ENCODE data around the gene MRM2. TPM values are rescaled to one million over a fixed set of nuclear protein-coding genes. Genes with fewer than 3 reads are reported as not detected.

The MRM2 gene
- polyA plus RNA-seq, 3 donors: 36.9 to 41.3 (median 40.2) TPM

GRCh38 chr7:2209146-2209960 is 32.7 kb downstream of the MRM2 start:
- no peak for DNase-seq (ENCODE audit: low read depth in 3 of 3, low spot score in 2 of 3)

- DNase-seq (ENCODE audit: low read depth in 3 of 3, low spot score in 2 of 3): no peak
These were observed 33.3 kb downstream of the MRM2 start for GRCh38 chr7:2208712-2209111.

- DNase-seq (ENCODE audit: low read depth in 3 of 3, low spot score in 2 of 3): no peak
These were observed 36.8 kb downstream of the MRM2 start for GRCh38 chr7:2205036-2205780.

GRCh38 chr7:2204446-2204845 is 37.6 kb downstream of the MRM2 start:
- no peak for DNase-seq (ENCODE audit: low read depth in 3 of 3, low spot score in 2 of 3)

- DNase-seq (ENCODE audit: low read depth in 3 of 3, low spot score in 2 of 3): no peak
These were observed 38.2 kb downstream of the MRM2 start for GRCh38 chr7:2203766-2204300.

- DNase-seq (ENCODE audit: low read depth in 3 of 3, low spot score in 2 of 3): no peak
These were observed 38.9 kb downstream of the MRM2 start for GRCh38 chr7:2202901-2203765.

- DNase-seq (ENCODE audit: low read depth in 3 of 3, low spot score in 2 of 3): no peak
These were observed 39.6 kb downstream of the MRM2 start for GRCh38 chr7:2202361-2202761.

- DNase-seq (ENCODE audit: low read depth in 3 of 3, low spot score in 2 of 3): no peak
These were observed 40.2 kb downstream of the MRM2 start for GRCh38 chr7:2201686-2202360.

- DNase-seq (ENCODE audit: low read depth in 3 of 3, low spot score in 2 of 3): no peak
These were observed 40.9 kb downstream of the MRM2 start for GRCh38 chr7:2201128-2201527.

GRCh38 chr7:2200584-2200980 is 41.4 kb downstream of the MRM2 start:
- DNase-seq (ENCODE audit: low read depth in 3 of 3, low spot score in 2 of 3): no peak

GRCh38 chr7:2199956-2200583 is 41.9 kb downstream of the MRM2 start:
- no peak for DNase-seq (ENCODE audit: low read depth in 3 of 3, low spot score in 2 of 3)

GRCh38 chr7:2199528-2199927 is 42.5 kb downstream of the MRM2 start:
- no peak for DNase-seq (ENCODE audit: low read depth in 3 of 3, low spot score in 2 of 3)

- DNase-seq (ENCODE audit: low read depth in 3 of 3, low spot score in 2 of 3): no peak
These were observed 43.2 kb downstream of the MRM2 start for GRCh38 chr7:2198760-2199159.

GRCh38 chr7:2198206-2198605 is 43.8 kb downstream of the MRM2 start:
- DNase-seq (ENCODE audit: low read depth in 3 of 3, low spot score in 2 of 3): no peak

GRCh38 chr7:2197436-2198155 is 44.4 kb downstream of the MRM2 start:
- DNase-seq (ENCODE audit: low read depth in 3 of 3, low spot score in 2 of 3): no peak

- DNase-seq (ENCODE audit: low read depth in 3 of 3, low spot score in 2 of 3): no peak
These were observed 45.3 kb downstream of the MRM2 start for GRCh38 chr7:2196381-2197378.

- DNase-seq (ENCODE audit: low read depth in 3 of 3, low spot score in 2 of 3): no peak
These were observed 46.4 kb downstream of the MRM2 start for GRCh38 chr7:2195400-2196246.

Data from right renal cortex interstitium (tissue), 3 donors.